Fibroblast of pulmonary artery (primary cell): Measurements from ENCODE around the gene LARP4.

ENCODE experiments used
- DNase-seq: peaks from one replicate; pipeline ENCODE4 v3.0.0-alpha.2; 2010; ENCODE audit warnings: low read depth
- H3K4me3 ChIP-seq: replicated peaks from 2 replicates; pipeline ENCODE4 v1.5.1; 2011; ENCODE audit warnings: low read depth, mild to moderate bottlenecking, control low read depth, low read length, moderate library complexity
- CTCF ChIP-seq: IDR thresholded peaks from 2 replicates; pipeline ENCODE4 v1.5.1; 2011; ENCODE audit warnings: mild to moderate bottlenecking, control low read depth, low read length, inconsistent platforms; ENCODE audit errors: missing control alignments

LARP4 gene

GRCh38 chr12:50508414-50508813, 107.7 kb downstream of the LARP4 start:
- no peak overlapping the region for H3K4me3 ChIP-seq
- no peak for TF ChIP-seq CTCF
- no peak for DNase-seq

GRCh38 chr12:50508970-50509663, 108.4 kb downstream of the LARP4 start:
- TF ChIP-seq CTCF, result no peak
- no peak overlapping the region for H3K4me3 ChIP-seq

GRCh38 chr12:50514526-50515276, 114.0 kb downstream of the LARP4 start:
- no peak for TF ChIP-seq CTCF
- H3K4me3 ChIP-seq, result no peak overlapping the region

More at GRCh38 chr12:50508970-50509663, 108.4 kb downstream of the LARP4 start:
- no peak for DNase-seq

GRCh38 chr12:50515587-50515986, 114.9 kb downstream of the LARP4 start:
- no peak for TF ChIP-seq CTCF
- no peak overlapping the region for H3K4me3 ChIP-seq
- no peak for DNase-seq

More at GRCh38 chr12:50514526-50515276, 114.0 kb downstream of the LARP4 start:
- no peak for DNase-seq

- peak; percentile 47 for DNase-seq
- TF ChIP-seq CTCF, result no peak
Observed at GRCh38 chr12:50517421-50518048, 116.8 kb downstream of the LARP4 start.

GRCh38 chr12:50518090-50518489, 117.4 kb downstream of the LARP4 start:
- no peak for DNase-seq
- no peak overlapping the region for H3K4me3 ChIP-seq
- TF ChIP-seq CTCF, result no peak

More at GRCh38 chr12:50517421-50518048, 116.8 kb downstream of the LARP4 start:
- peak overlapping the region; percentile 24 for H3K4me3 ChIP-seq
